MM.1S (cell line): ENCODE data around the gene SEMA4C.

Experiments
- EZH2 ChIP-seq: fragments of 300-600 bp; sonication (generic); optimal IDR thresholded peaks from 2 replicates; pipeline ENCODE3; 2017; ENCODE audit warnings: low read depth, mild to moderate bottlenecking, antibody characterized with exemption, low read length, mixed read lengths
- TF ChIP-seq, protein P1 (sequence below): fragments of 300-600 bp; sonication (generic); IDR thresholded peaks from 2 replicates; pipeline ENCODE4 v1.5.1; 2016; ENCODE audit warnings: antibody characterized with exemption, low read length, mixed read lengths

DNA sequence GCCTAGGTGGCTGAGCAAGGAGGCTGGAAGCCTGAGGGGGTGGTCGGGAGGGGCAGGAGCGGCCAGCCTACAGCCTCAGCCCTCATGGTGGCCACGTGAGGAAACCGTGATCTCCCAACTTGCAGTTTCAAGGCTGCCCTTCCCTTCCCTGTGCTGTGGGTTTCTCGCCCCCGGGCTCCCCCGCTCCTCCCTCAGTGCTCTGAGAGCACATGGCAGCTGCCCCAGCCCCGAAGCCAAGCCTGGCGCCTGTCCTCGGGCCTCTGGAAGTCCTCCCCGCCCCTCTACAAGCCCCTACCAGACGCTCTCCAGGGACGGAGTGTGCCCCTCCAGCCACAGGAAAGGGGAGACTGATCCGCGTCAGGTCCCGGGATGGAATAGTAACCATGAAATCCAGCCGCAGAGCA lies 25.5 kb downstream of the SEMA4C start:
- no peak for TF ChIP-seq EZH2
- TF ChIP-seq, protein P1, sequence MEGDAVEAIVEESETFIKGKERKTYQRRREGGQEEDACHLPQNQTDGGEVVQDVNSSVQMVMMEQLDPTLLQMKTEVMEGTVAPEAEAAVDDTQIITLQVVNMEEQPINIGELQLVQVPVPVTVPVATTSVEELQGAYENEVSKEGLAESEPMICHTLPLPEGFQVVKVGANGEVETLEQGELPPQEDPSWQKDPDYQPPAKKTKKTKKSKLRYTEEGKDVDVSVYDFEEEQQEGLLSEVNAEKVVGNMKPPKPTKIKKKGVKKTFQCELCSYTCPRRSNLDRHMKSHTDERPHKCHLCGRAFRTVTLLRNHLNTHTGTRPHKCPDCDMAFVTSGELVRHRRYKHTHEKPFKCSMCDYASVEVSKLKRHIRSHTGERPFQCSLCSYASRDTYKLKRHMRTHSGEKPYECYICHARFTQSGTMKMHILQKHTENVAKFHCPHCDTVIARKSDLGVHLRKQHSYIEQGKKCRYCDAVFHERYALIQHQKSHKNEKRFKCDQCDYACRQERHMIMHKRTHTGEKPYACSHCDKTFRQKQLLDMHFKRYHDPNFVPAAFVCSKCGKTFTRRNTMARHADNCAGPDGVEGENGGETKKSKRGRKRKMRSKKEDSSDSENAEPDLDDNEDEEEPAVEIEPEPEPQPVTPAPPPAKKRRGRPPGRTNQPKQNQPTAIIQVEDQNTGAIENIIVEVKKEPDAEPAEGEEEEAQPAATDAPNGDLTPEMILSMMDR, result no peak
